Naive thymus-derived CD8-positive, alpha-beta T cell (primary cell): ENCODE results near the gene PYDC2. TPM values are rescaled to one million over a fixed set of nuclear protein-coding genes. Genes with fewer than 3 reads are reported as not detected.
"Not testable (repeated sequence)": the region's sequence is repeated elsewhere in the genome, so short reads cannot be mapped to it uniquely, and the experiment has no call there.

Source experiments
- ATAC-seq, 2 donors: fragments of 150-1000 bp; cut with Tn5 transposase in 1 of 2; sonication (Bioruptor Pico), chemical (Tn5 transposase) in 1 of 2; 1 replicate in 1 of 2; 2 replicates in 1 of 2; pipeline ENCODE4 v1.10.0; 2021; ENCODE audit warnings: mild to moderate bottlenecking in 2 of 2, moderate library complexity in 2 of 2
- POLR2A ChIA-PET: fragments of 350-600 bp; sonication (Branson Sonifier 250); formaldehyde crosslinking; loops from one replicate; lab custom pipeline; 2021; ENCODE audit warnings: antibody characterized with exemption; lab: Charles Lee
- DNase-seq, 10 donors: peaks; one replicate each; pipeline versions ENCODE4 v3.0.0 to v3.0.0-alpha.2; 2020 to 2022
- H3K27ac Mint-ChIP-seq, 10 donors: one replicate each; pipeline ENCODE4 v1.8.0; 2020 to 2022; ENCODE audit warnings: mild to moderate bottlenecking in 10 of 10, mixed read lengths in 10 of 10, moderate library complexity in 4 of 10, inconsistent platforms in 1 of 10
- H3K27me3 Mint-ChIP-seq, 5 donors: one replicate each; pipeline ENCODE4 v1.8.0; 2021 to 2022; ENCODE audit warnings: mixed read lengths in 5 of 5
- H3K36me3 Mint-ChIP-seq, 3 donors: one replicate each; pipeline ENCODE4 v1.8.0; 2020 to 2022; ENCODE audit warnings: mixed read lengths in 3 of 3, mild to moderate bottlenecking in 2 of 3, inconsistent platforms in 1 of 3
- H3K4me1 Mint-ChIP-seq, 4 donors: one replicate each; pipeline ENCODE4 v1.8.0; 2021 to 2022; ENCODE audit warnings: mixed read lengths in 4 of 4
- H3K4me3 Mint-ChIP-seq, 10 donors: one replicate each; pipeline ENCODE4 v1.8.0; 2020 to 2022; ENCODE audit warnings: mild to moderate bottlenecking in 10 of 10, mixed read lengths in 10 of 10, moderate library complexity in 6 of 10, inconsistent platforms in 1 of 10
- H3K9me3 Mint-ChIP-seq, 9 donors: one replicate each; pipeline ENCODE4 v1.8.0; 2020 to 2022; ENCODE audit warnings: mixed read lengths in 9 of 9, mild to moderate bottlenecking in 3 of 9, inconsistent platforms in 1 of 9, moderate library complexity in 1 of 9
- polyA plus RNA-seq, 3 donors: library from polyadenylated mRNA; unstranded; fragments of 300-500 nt; fragmentation: Illumina TruSeq; gene quantifications; one replicate each; pipeline ENCODE4 v1.2.3, GENCODE V29; 2021
- total RNA-seq, 8 experiments: library from RNA in 2 of 8; stranded (reverse) in 2 of 8; gene quantifications; one replicate each; pipeline ENCODE4 v1.2.3 and lab custom pipeline; 2021 to 2026

PYDC2 gene
- total and polyA plus RNA-seq, 5 experiments from 2014 or later, result not detected

- no peaks in the 10 kb centered on the region for H3K4me1 Mint-ChIP-seq
- peaks cover 0 to 18% (median 4%) of the 10 kb centered on the region in 9 donors for H3K9me3 Mint-ChIP-seq
- no peaks in the 10 kb centered on the region for H3K36me3 Mint-ChIP-seq
- H3K27me3 Mint-ChIP-seq, result peaks cover 0 to 3% (median 0%) of the 10 kb centered on the region in 5 donors
- H3K4me3 Mint-ChIP-seq, result no peak overlapping the region
- ATAC-seq, result no peak
- POLR2A ChIA-PET, result no interaction called here
- DNase-seq, result no peak
- H3K27ac Mint-ChIP-seq, result no peak overlapping the region
Measured at GRCh38 chr3:191476066-191476772, 15.3 kb downstream of the PYDC2 start.

- not testable (repeated sequence) for ATAC-seq
Measured at GRCh38 chr3:191483994-191484393, 23.0 kb downstream of the PYDC2 start.

GRCh38 chr3:191484461-191484860 lies 23.5 kb downstream of the PYDC2 start:
- H3K4me1 Mint-ChIP-seq, result no peaks in the 10 kb centered on the region
- no peak for DNase-seq
- H3K9me3 Mint-ChIP-seq, result peaks cover 3 to 39% (median 13%) of the 10 kb centered on the region in 9 donors

More at GRCh38 chr3:191483994-191484393, 23.0 kb downstream of the PYDC2 start:
- H3K4me3 Mint-ChIP-seq, H3K27me3 Mint-ChIP-seq, POLR2A ChIA-PET, H3K4me1 Mint-ChIP-seq, H3K36me3 Mint-ChIP-seq, DNase-seq, H3K27ac Mint-ChIP-seq: not testable (repeated sequence)
- peaks cover 3 to 39% (median 13%) of the 10 kb centered on the region in 9 donors for H3K9me3 Mint-ChIP-seq

GRCh38 chr3:191492601-191493000 lies 31.6 kb downstream of the PYDC2 start:
- POLR2A ChIA-PET, result no interaction called here
- DNase-seq (no peak), ATAC-seq (no peak)
- Mint-ChIP-seq H3K27ac (no peak overlapping the region), H3K36me3 (no peaks in the 10 kb centered on the region), H3K27me3 (no peaks in the 10 kb centered on the region), H3K4me3 (no peak overlapping the region), H3K4me1 (no peaks in the 10 kb centered on the region), H3K9me3 (peaks cover 0 to 7% (median 0%) of the 10 kb centered on the region in 9 donors)

More at GRCh38 chr3:191484461-191484860, 23.5 kb downstream of the PYDC2 start:
- H3K36me3 Mint-ChIP-seq, result no peaks in the 10 kb centered on the region
- no peak overlapping the region for H3K27ac Mint-ChIP-seq
- no peak for ATAC-seq
- no peaks in the 10 kb centered on the region for H3K27me3 Mint-ChIP-seq
- no peak overlapping the region for H3K4me3 Mint-ChIP-seq
- POLR2A ChIA-PET, result no interaction called here

- H3K4me1 Mint-ChIP-seq, result no peaks in the 10 kb centered on the region
- POLR2A ChIA-PET, result no interaction called here
- no peak overlapping the region for H3K27ac Mint-ChIP-seq
- DNase-seq (no peak), ATAC-seq (no peak)
- H3K27me3 Mint-ChIP-seq, result no peaks in the 10 kb centered on the region
- no peaks in the 10 kb centered on the region for H3K36me3 Mint-ChIP-seq
- H3K4me3 Mint-ChIP-seq, result no peak overlapping the region
- H3K9me3 Mint-ChIP-seq, result peaks cover 0 to 3% (median 0%) of the 10 kb centered on the region in 9 donors
Measured at GRCh38 chr3:191493336-191493735, 32.4 kb downstream of the PYDC2 start.

GRCh38 chr3:191499307-191500080 lies 38.5 kb downstream of the PYDC2 start:
- no peaks in the 10 kb centered on the region for H3K4me1 Mint-ChIP-seq
- POLR2A ChIA-PET, result no interaction called here
- no peaks in the 10 kb centered on the region for H3K27me3 Mint-ChIP-seq
- ATAC-seq, result no peak
- no peaks in the 10 kb centered on the region for H3K36me3 Mint-ChIP-seq
- H3K27ac Mint-ChIP-seq, result no peak overlapping the region
- peaks cover 0 to 6% (median 0%) of the 10 kb centered on the region in 9 donors for H3K9me3 Mint-ChIP-seq
- no peak for DNase-seq
- no peak overlapping the region for H3K4me3 Mint-ChIP-seq

GRCh38 chr3:191500892-191501291 lies 39.9 kb downstream of the PYDC2 start:
- POLR2A ChIA-PET, result no interaction called here
- ATAC-seq (no peak), DNase-seq (no peak)
- H3K36me3 Mint-ChIP-seq, result no peaks in the 10 kb centered on the region
- H3K27me3 Mint-ChIP-seq, result no peaks in the 10 kb centered on the region
- H3K4me3 Mint-ChIP-seq, result no peak overlapping the region
- H3K4me1 Mint-ChIP-seq, result no peaks in the 10 kb centered on the region
- H3K27ac Mint-ChIP-seq, result no peak overlapping the region
- peaks cover 0 to 4% (median under 1%) of the 10 kb centered on the region in 9 donors for H3K9me3 Mint-ChIP-seq

- POLR2A ChIA-PET, result no interaction called here
- DNase-seq (no peak), ATAC-seq (no peak)
- Mint-ChIP-seq H3K36me3 (no peaks in the 10 kb centered on the region), H3K27me3 (no peaks in the 10 kb centered on the region), H3K4me3 (no peak overlapping the region), H3K27ac (no peak overlapping the region), H3K9me3 (peaks cover 0 to 15% (median 2%) of the 10 kb centered on the region in 9 donors), H3K4me1 (no peaks in the 10 kb centered on the region)
Measured at GRCh38 chr3:191502583-191502982, 41.6 kb downstream of the PYDC2 start.

- H3K27ac Mint-ChIP-seq, result no peak overlapping the region
- H3K4me3 Mint-ChIP-seq, result no peak overlapping the region
- peaks cover 0 to 15% (median 3%) of the 10 kb centered on the region in 9 donors for H3K9me3 Mint-ChIP-seq
- DNase-seq (no peak), ATAC-seq (no peak)
- no peaks in the 10 kb centered on the region for H3K36me3 Mint-ChIP-seq
- no peaks in the 10 kb centered on the region for H3K4me1 Mint-ChIP-seq
- POLR2A ChIA-PET, result no interaction called here
- peaks cover 0 to 1% (median 0%) of the 10 kb centered on the region in 5 donors for H3K27me3 Mint-ChIP-seq
Measured at GRCh38 chr3:191509078-191509477, 48.1 kb downstream of the PYDC2 start.

Other genes with a start within 250 kb of the PYDC2 start
- gene CCDC50, start 131.8 kb upstream of the PYDC2 start, total RNA-seq, result 1 to 10 TPM; 3.2 to 4.4 TPM
- under 1 TPM; 0.80 to 0.99 (median 0.99) TPM for gene CCDC50, start 131.8 kb upstream of the PYDC2 start, polyA plus RNA-seq
- gene UTS2B, start 130.6 kb upstream of the PYDC2 start, total RNA-seq, result not detected
- gene UTS2B, start 130.6 kb upstream of the PYDC2 start, polyA plus RNA-seq, result not detected